Regular cardiac myocyte (primary cell): ENCODE results near the gene SH3YL1. TPM values are rescaled to one million over a fixed set of nuclear protein-coding genes. Genes with fewer than 3 reads are reported as not detected.

Source experiments
- total RNA-seq: library from RNA; depleted of rRNA; stranded (reverse); fragments of >200 nt; gene quantifications from 2 replicates; pipeline ENCODE4 v1.2.3, GENCODE V29; 2014

SH3YL1 gene, protein sequence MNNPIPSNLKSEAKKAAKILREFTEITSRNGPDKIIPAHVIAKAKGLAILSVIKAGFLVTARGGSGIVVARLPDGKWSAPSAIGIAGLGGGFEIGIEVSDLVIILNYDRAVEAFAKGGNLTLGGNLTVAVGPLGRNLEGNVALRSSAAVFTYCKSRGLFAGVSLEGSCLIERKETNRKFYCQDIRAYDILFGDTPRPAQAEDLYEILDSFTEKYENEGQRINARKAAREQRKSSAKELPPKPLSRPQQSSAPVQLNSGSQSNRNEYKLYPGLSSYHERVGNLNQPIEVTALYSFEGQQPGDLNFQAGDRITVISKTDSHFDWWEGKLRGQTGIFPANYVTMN
- total RNA-seq: 23.0 and 43.7 TPM in 2 replicates

GRCh38 chr2:263774-264492, at the start of gene SH3YL1:
Gene SH3YL1, minus strand, starts transcription at chr2:264032. Its CDS starts 48 bp downstream, at chr2:263984.

DNA sequence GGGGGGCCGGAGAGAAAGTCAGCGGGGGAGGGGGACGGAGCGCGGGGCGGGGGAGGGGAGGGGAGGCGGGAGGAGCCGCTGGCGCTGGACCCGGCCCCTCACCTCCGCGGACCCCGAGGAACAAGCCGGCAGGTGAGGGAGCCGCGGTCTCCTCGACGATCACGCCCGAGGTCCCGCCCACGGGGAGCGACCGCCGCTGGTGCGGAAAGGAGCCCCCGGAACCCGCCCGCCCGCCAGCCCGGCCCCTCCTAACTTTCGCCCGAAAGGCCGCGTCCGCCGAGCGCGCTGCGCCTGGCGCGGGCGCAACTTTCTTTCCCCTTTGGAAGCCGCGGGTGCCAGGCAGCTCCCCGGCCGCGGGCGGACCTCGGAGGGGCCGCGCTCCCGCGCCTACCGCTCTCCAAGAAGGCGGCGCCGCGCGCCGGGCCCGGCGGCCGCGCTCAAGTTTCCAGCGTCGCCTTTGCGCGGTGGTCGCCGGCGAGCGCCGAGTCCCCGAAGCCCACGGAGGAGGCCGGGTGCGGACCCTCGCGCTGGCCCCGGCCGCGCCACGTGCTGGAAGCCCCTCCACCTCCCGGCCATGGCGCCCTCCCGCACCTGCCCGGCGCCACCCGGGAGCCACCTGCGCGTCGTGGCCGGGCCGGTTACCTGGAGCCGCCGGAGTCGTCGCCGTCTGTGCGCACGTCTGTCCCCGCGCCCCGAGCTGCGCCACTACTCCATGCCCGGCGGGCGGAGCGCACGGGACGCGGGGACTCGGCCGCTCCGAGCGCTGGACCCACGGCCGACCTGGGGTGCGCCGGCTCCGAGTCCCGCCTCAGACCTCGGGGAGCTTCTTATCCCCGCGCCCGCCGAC, 24.3 kb upstream of the SH3YL1 start, which contains the start of gene ALKAL2:
Gene ALKAL2, minus strand, starts transcription at position 181 of the 847 bp plus-strand sequence. CDS start 256 bp downstream, outside the sequence.

DNA sequence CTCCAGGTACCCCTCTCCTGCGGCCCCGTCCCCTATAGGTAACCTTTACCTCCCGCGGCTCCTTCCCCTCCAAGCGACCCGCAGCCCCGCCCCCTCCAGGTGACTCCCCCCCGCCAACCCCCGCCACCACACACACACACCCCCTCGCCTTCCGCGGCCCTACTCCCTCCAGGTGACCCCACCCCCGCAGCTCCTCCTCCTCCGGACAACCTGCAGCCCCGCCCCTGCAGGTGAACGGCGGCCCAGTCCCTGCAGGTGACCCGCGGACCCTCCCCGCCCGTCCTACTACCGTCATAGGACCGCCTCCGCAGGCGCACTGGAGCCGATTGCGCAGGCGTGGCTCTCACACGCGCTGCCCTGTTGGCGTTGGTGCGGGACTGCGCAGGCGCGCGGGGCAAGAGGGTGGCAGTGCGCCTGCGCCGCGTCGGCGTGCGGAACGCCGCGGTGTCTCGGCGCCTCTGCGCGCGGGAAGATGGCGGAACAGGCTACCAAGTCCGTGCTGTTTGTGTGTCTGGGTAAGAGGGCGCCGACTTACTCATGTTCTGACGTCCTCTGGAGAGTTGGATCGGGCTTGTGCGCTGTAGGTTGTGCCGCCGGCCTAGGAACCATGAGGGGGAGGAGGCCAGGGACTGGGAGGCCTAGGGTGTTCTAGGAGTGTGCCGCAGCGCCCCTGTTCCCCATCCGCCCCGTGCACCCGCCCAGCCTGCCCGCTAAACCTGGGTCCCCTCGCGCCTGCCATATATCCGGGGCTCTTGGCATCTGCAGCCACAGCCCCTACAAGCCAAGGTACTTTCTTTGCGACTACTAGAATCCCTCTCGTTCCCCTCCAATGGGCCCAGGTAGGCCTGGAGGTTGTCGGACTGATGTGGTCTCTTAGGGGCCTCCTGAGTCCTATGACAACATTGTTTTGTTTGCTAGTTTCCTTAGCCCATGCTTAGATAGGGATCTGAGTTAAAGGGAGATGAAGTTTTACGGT, 949 bp upstream of the SH3YL1 start, which contains the start of gene ACP1:
Gene ACP1, plus strand, starts transcription at position 455 of the 976 bp plus-strand sequence. Its CDS starts 18 bp downstream, at position 473.

Other genes with a start within 250 kb of the SH3YL1 start
- under 0.01 and 1.4 TPM in 2 replicates for gene FAM110C, start 217.5 kb downstream of the SH3YL1 start, total RNA-seq
- gene ACP1, start 915 bp upstream of the SH3YL1 start, total RNA-seq: 74.2 and 85.7 TPM in 2 replicates
- gene ALKAL2, start 24.1 kb upstream of the SH3YL1 start, total RNA-seq: under 0.01 TPM in 1 of 2 replicates, not detected in the other